HCT116 (cell line): ENCODE results near the gene SLC18A2. TPM values are rescaled to one million over a fixed set of nuclear protein-coding genes. Genes with fewer than 3 reads are reported as not detected.

Source experiments
- ATAC-seq: fragments of 200-7000 bp; cut with Tn5 transposase; 2 replicates; pipeline ENCODE4 v1.9.1; 2020; ENCODE audit warnings: mild to moderate bottlenecking, moderate library complexity
- BruUV-seq: library from RNA; stranded (reverse); fragments of 400-500 nt; replicated peaks from 2 replicates; lab custom pipeline; 2021; lab: Mats Ljungman, UMichigan
- CTCF ChIA-PET: fragments of 300-600 bp; sonication (Branson Sonifier 250); formaldehyde crosslinking; loops from one replicate; lab custom pipeline; 2021; ENCODE audit warnings: antibody characterized with exemption; lab: Charles Lee
- POLR2A ChIA-PET: fragments of 300-600, 350-600 bp; sonication (Branson Sonifier 250); formaldehyde crosslinking; loops from one replicate; lab custom pipeline; 2021; ENCODE audit warnings: antibody characterized with exemption; lab: Charles Lee
- RAD21 ChIA-PET, 2 experiments: fragments of 300-600 bp; sonication (Branson Sonifier 250); formaldehyde crosslinking; loops; one replicate each; lab custom pipeline; 2023; ENCODE audit warnings: low total read pairs in 2 of 2; ENCODE audit not compliant: uncharacterized antibody in 2 of 2, unreplicated experiment in 2 of 2, low non-redundant PET in 1 of 2; lab: Charles Lee
- DNase-seq: peaks from one replicate; pipeline ENCODE4 v3.0.0-alpha.2; 2010; ENCODE audit warnings: low read depth, low spot score
- H2AFZ ChIP-seq: fragments of 200-600 bp; shearing (Covaris generic), sonication (generic); 2 replicates; pipeline ENCODE4 v1.6.1; 2017; ENCODE audit warnings: low read depth, mixed run types, mixed read lengths, antibody characterized with exemption, low read length; ENCODE audit not compliant: poor library complexity, severe bottlenecking
- H3K27ac ChIP-seq: 2 replicates; pipeline ENCODE4 v1.5.1; 2012; ENCODE audit warnings: low read depth, low read length
- H3K27me3 ChIP-seq: fragments of 200-600 bp; sonication (generic); 2 replicates; pipeline ENCODE4 v1.6.1; 2016; ENCODE audit warnings: mixed run types, low read length, mixed read lengths; ENCODE audit not compliant: insufficient read depth
- H3K36me3 ChIP-seq, 2 experiments: fragments of 200-500 bp in 1 of 2; fragments of 200-600 bp in 1 of 2; sonication (Bioruptor generic) in 1 of 2; sonication (generic) in 1 of 2; 2 replicates each; pipeline versions ENCODE4 v1.5.1 to v1.6.1; 2014 to 2016; ENCODE audit warnings: low read length in 2 of 2, inconsistent platforms in 1 of 2, mixed read lengths in 1 of 2, mixed run types in 1 of 2; ENCODE audit not compliant: insufficient read depth in 2 of 2, control insufficient read depth in 1 of 2
- H3K4me1 ChIP-seq, 2 experiments: fragments of 200-600 bp in 1 of 2; sonication (generic) in 1 of 2; 2 replicates each; pipeline versions ENCODE4 v1.5.1 to v1.6.1; 2012 to 2017; ENCODE audit warnings: low read length in 2 of 2, inconsistent platforms in 1 of 2, mild to moderate bottlenecking in 1 of 2, mixed read lengths in 1 of 2, mixed run types in 1 of 2, moderate library complexity in 1 of 2; ENCODE audit not compliant: insufficient read depth in 2 of 2, control insufficient read depth in 1 of 2
- H3K4me2 ChIP-seq: fragments of 200-600 bp; sonication (generic); 2 replicates; pipeline ENCODE4 v1.6.1; 2017; ENCODE audit warnings: mixed run types, low read length, mixed read lengths
- H3K4me3 ChIP-seq, 2 experiments: fragments of 200-600 bp in 1 of 2; sonication (generic) in 1 of 2; replicated peaks in 1 of 2; 2 replicates each; pipeline ENCODE4 v1.5.1; 2011 to 2016; ENCODE audit warnings: low read length in 2 of 2, control low read depth in 1 of 2, low read depth in 1 of 2, mild to moderate bottlenecking in 1 of 2, mixed read lengths in 1 of 2, mixed run types in 1 of 2
- H3K79me2 ChIP-seq: fragments of 200-600 bp; sonication (generic); 2 replicates; pipeline ENCODE4 v1.6.1; 2017; ENCODE audit warnings: mild to moderate bottlenecking, mixed run types, low read length, moderate library complexity, mixed read lengths; ENCODE audit not compliant: insufficient read depth
- H3K9ac ChIP-seq: fragments of 200-600 bp; sonication (generic); 2 replicates; pipeline ENCODE4 v1.6.1; 2016; ENCODE audit warnings: low read length, mixed read lengths
- H3K9me2 ChIP-seq: fragments of 200-600 bp; sonication (generic), shearing (Covaris generic); 2 replicates; pipeline ENCODE4 v1.6.1; 2017; ENCODE audit warnings: mixed run types, mild to moderate bottlenecking, moderate library complexity; ENCODE audit not compliant: insufficient read depth
- H3K9me3 ChIP-seq, 2 experiments: fragments of 200-500 bp in 1 of 2; fragments of 200-600 bp in 1 of 2; sonication (Bioruptor generic) in 1 of 2; sonication (generic) in 1 of 2; 2 replicates each; pipeline ENCODE4 v1.6.1; 2014 to 2017; ENCODE audit warnings: low read length in 2 of 2, mixed read lengths in 2 of 2, inconsistent platforms in 1 of 2, low read depth in 1 of 2, mild to moderate bottlenecking in 1 of 2, mixed run types in 1 of 2, moderate library complexity in 1 of 2; ENCODE audit not compliant: control insufficient read depth in 1 of 2, insufficient read depth in 1 of 2
- H4K20me1 ChIP-seq: fragments of 200-600 bp; sonication (generic), shearing (Covaris generic); 2 replicates; pipeline ENCODE4 v1.6.1; 2017; ENCODE audit warnings: mixed run types, mild to moderate bottlenecking, moderate library complexity; ENCODE audit not compliant: insufficient read depth
- CBX3 ChIP-seq: IDR thresholded peaks from 2 replicates; pipeline ENCODE4 v1.6.1; 2012; ENCODE audit warnings: low read depth
- CEBPB ChIP-seq: IDR thresholded peaks from 2 replicates; pipeline ENCODE4 v1.6.1; 2012; ENCODE audit warnings: low read depth
- EGR1 ChIP-seq: IDR thresholded peaks from 2 replicates; pipeline ENCODE4 v1.6.1; 2012; ENCODE audit warnings: low read depth
- EZH2 ChIP-seq: fragments of 200-600 bp; sonication (generic); IDR thresholded peaks from 2 replicates; pipeline ENCODE4 v1.6.1; 2017; ENCODE audit warnings: antibody characterized with exemption, mixed run types
- FOSL1 ChIP-seq: IDR thresholded peaks from 2 replicates; pipeline ENCODE4 v1.6.1; 2012; ENCODE audit warnings: low read depth
- JUND ChIP-seq: IDR thresholded peaks from 2 replicates; pipeline ENCODE4 v1.6.1; 2012
- POLR2A ChIP-seq: IDR thresholded peaks from 2 replicates; pipeline ENCODE4 v1.7.0; 2011; ENCODE audit warnings: borderline replicate concordance; ENCODE audit not compliant: insufficient read depth, insufficient read length; ENCODE audit errors: extremely low read depth
- POLR2AphosphoS5 ChIP-seq: IDR thresholded peaks from 2 replicates; pipeline ENCODE4 v1.6.1; 2011; ENCODE audit warnings: mild to moderate bottlenecking, low read depth, low read length, moderate library complexity
- SRF ChIP-seq: IDR thresholded peaks from 2 replicates; pipeline ENCODE4 v1.6.1; 2012; ENCODE audit warnings: low read depth
- TCF7L2 ChIP-seq: IDR thresholded peaks from 2 replicates; pipeline ENCODE4 v1.7.0; 2011; ENCODE audit warnings: borderline replicate concordance, inconsistent platforms; ENCODE audit not compliant: insufficient read depth, insufficient read length; ENCODE audit errors: extremely low read depth
- ZFX ChIP-seq: fragments of 450-650 bp; IDR thresholded peaks from 2 replicates; pipeline ENCODE4 v1.6.1; 2017
- ZNF274 ChIP-seq: fragments of 200-500 bp; sonication (Bioruptor generic); IDR thresholded peaks from 2 replicates; pipeline ENCODE4 v1.6.1; 2014; ENCODE audit warnings: mild to moderate bottlenecking, low read depth, low read length, inconsistent platforms
- intact Hi-C: fragments of 100-400 bp; cut with micrococcal nuclease; formaldehyde crosslinking; loops from 2 replicates; pipeline ENCODE4 v1.10.0; 2022
- total RNA-seq: library from RNA; stranded (reverse); gene quantifications from one replicate; pipeline ENCODE4 v1.2.1, GENCODE V29; 2021; ENCODE audit not compliant: unreplicated experiment
- TF ChIP-seq, protein P1 (sequence below): IDR thresholded peaks from 2 replicates; pipeline ENCODE4 v1.6.1; 2012
- TF ChIP-seq, protein P2 (sequence below): IDR thresholded peaks from 2 replicates; pipeline ENCODE4 v1.6.1; 2011; ENCODE audit warnings: mild to moderate bottlenecking, low read length, moderate library complexity; ENCODE audit not compliant: insufficient replicate concordance; ENCODE audit errors: extremely low read depth
- TF ChIP-seq, protein P3 (sequence below): IDR thresholded peaks from 2 replicates; pipeline ENCODE4 v1.6.1; 2012
- TF ChIP-seq, protein P4 (sequence below), 3 experiments: fragments of 200-600 bp in 1 of 3; sonication (generic) in 1 of 3; IDR thresholded peaks in 2 of 3; conservative IDR thresholded peaks in 1 of 3; 2 replicates each; pipeline ENCODE4 v1.5.1; 2012 to 2017; ENCODE audit warnings: low read depth in 2 of 3, low read length in 2 of 3, antibody characterized with exemption in 1 of 3, borderline replicate concordance in 1 of 3, control low read depth in 1 of 3, mild to moderate bottlenecking in 1 of 3, mixed read lengths in 1 of 3, mixed run types in 1 of 3, moderate library complexity in 1 of 3; ENCODE audit not compliant: insufficient read depth in 1 of 3

SLC18A2 gene
- total RNA-seq, 1 experiment from 2014 or later = not detected

DNA sequence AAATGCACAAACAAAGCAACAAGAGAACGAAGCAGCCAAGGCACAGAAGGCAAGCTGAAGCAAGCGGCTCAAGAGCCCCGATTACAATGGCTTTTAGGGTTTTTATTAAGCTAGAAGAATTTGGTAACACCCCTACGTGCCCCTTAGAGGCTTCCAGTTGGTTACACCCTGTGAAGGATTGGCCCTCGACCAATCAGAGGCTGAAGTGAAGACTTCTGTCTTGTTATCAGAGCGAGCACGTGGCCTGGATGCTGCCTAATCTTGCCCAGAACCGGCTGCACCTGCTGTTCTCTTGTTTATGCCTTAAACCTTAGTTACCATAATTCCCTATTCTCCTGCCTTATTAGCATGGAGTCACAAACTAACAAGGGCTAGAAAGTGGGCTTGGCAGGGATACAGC is 22.3 kb upstream of the SLC18A2 start:
- Histone ChIP-seq H3K9ac (no peak overlapping the region), H3K27ac (no peak overlapping the region), H3K9me3 (no peaks in the 10 kb centered on the region), H3K4me1 (peaks cover 3 to 23% of the 10 kb centered on the region in 2 experiments; a peak in 2 of 4 replicates), H3K79me2 (no peaks in the 10 kb centered on the region), H3K27me3 (peaks cover 6% of the 10 kb centered on the region; the same call in 1 of the 2 replicates), H3K4me3 (no peak overlapping the region), H3K4me2 (no peak overlapping the region), H3K9me2 (no peaks in the 10 kb centered on the region), H3K36me3 (no peaks in the 10 kb centered on the region), H4K20me1 (no peaks in the 10 kb centered on the region), H2AFZ (no peak overlapping the region)
- ChIA-PET POLR2A (no interaction called here), CTCF (interaction anchor here (0.5 to 5.0 kb wide), 6 partner anchors 9 to 1113 kb away, joined by 3 to 120 read pairs (median 28); no protein-coding TSS in a partner anchor), RAD21 (no interaction called here)
- ATAC-seq = no peak
- intact Hi-C loops = no loop called here
- no TSS peak for BruUV-seq
- DNase-seq = no peak
- TF ChIP-seq EZH2 = no peak
- TF ChIP-seq ZFX = no peak
- no peak for TF ChIP-seq POLR2A
- no peak for TF ChIP-seq ZNF274
- TF ChIP-seq CEBPB = no peak
- TF ChIP-seq, protein P1, sequence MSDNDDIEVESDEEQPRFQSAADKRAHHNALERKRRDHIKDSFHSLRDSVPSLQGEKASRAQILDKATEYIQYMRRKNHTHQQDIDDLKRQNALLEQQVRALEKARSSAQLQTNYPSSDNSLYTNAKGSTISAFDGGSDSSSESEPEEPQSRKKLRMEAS = no peak
- TF ChIP-seq EGR1 = no peak
- no peak for TF ChIP-seq SRF
- no peak for TF ChIP-seq TCF7L2
- no peak for TF ChIP-seq CBX3
- TF ChIP-seq POLR2AphosphoS5 = no peak

DNA sequence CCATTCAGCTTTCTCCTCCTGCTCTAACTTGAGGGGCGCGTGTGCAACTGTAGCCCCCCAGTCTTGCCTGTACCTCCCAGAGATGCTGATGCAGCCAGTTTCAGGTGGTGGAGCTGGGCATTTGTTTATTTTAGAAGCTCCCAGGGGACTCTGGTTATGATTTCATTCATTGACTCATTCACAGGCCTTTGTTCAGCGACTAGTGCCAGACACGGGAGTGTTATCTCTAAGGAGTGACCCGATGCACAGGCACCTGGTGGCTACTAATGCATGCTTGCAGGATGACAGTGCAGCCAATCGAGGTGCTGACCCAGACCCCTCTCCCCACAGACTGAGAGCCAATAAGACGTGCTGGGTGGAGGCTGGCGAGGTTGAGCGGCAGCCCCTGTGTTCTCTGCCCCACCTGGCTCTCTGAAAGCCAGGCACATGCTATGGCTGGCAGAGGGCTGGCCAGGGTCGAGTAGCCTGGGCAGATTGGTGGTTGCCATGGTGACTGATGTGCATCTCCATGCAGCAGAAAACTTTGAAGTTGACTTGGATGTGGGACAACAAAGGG is 19.7 kb upstream of the SLC18A2 start:
- Histone ChIP-seq H2AFZ (no peak overlapping the region), H3K9me2 (no peaks in the 10 kb centered on the region), H3K27me3 (no peaks in the 10 kb centered on the region), H3K36me3 (no peaks in the 10 kb centered on the region), H3K4me2 (peak overlapping the region; percentile 35), H3K4me1 (peaks cover 3 to 21% of the 10 kb centered on the region in 2 experiments; a peak in 2 of 4 replicates), H3K9me3 (no peaks in the 10 kb centered on the region), H3K79me2 (no peaks in the 10 kb centered on the region), H4K20me1 (no peaks in the 10 kb centered on the region), H3K4me3 (no peak overlapping the region), H3K27ac (no peak overlapping the region), H3K9ac (no peak overlapping the region)
- CTCF ChIA-PET = no interaction called here
- intact Hi-C loops = no loop called here
- RAD21 ChIA-PET = no interaction called here
- DNase-seq (peak; percentile 69), ATAC-seq (peak; percentile 72)
- TF ChIP-seq, protein P2, sequence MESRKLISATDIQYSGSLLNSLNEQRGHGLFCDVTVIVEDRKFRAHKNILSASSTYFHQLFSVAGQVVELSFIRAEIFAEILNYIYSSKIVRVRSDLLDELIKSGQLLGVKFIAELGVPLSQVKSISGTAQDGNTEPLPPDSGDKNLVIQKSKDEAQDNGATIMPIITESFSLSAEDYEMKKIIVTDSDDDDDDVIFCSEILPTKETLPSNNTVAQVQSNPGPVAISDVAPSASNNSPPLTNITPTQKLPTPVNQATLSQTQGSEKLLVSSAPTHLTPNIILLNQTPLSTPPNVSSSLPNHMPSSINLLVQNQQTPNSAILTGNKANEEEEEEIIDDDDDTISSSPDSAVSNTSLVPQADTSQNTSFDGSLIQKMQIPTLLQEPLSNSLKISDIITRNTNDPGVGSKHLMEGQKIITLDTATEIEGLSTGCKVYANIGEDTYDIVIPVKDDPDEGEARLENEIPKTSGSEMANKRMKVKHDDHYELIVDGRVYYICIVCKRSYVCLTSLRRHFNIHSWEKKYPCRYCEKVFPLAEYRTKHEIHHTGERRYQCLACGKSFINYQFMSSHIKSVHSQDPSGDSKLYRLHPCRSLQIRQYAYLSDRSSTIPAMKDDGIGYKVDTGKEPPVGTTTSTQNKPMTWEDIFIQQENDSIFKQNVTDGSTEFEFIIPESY = no peak
- TF ChIP-seq FOSL1 = no peak
- TF ChIP-seq, protein P3, sequence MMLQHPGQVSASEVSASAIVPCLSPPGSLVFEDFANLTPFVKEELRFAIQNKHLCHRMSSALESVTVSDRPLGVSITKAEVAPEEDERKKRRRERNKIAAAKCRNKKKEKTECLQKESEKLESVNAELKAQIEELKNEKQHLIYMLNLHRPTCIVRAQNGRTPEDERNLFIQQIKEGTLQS = no peak
- TF ChIP-seq, protein P4, sequence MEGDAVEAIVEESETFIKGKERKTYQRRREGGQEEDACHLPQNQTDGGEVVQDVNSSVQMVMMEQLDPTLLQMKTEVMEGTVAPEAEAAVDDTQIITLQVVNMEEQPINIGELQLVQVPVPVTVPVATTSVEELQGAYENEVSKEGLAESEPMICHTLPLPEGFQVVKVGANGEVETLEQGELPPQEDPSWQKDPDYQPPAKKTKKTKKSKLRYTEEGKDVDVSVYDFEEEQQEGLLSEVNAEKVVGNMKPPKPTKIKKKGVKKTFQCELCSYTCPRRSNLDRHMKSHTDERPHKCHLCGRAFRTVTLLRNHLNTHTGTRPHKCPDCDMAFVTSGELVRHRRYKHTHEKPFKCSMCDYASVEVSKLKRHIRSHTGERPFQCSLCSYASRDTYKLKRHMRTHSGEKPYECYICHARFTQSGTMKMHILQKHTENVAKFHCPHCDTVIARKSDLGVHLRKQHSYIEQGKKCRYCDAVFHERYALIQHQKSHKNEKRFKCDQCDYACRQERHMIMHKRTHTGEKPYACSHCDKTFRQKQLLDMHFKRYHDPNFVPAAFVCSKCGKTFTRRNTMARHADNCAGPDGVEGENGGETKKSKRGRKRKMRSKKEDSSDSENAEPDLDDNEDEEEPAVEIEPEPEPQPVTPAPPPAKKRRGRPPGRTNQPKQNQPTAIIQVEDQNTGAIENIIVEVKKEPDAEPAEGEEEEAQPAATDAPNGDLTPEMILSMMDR (IDR thresholded peaks at IDR 0.05 in 2 of 3, conservative IDR thresholded peaks at IDR 0.05 in 1 of 3; ENCODE audit: borderline replicate concordance in 1 of 3, insufficient read depth in 1 of 3, low read depth in 2 of 3, low read length in 2 of 3) = no peak
- TF ChIP-seq JUND = no peak
- no peak for TF ChIP-seq POLR2AphosphoS5
- TF ChIP-seq, protein P1 = peak; percentile 34; the same call in 1 of the 2 replicates
- TF ChIP-seq SRF = no peak
- no TSS peak for BruUV-seq
- POLR2A ChIA-PET = no interaction called here
